ENCODE measurements around the gene NRBP1.
A peak's percentile ranks its signal among the peaks of the same experiment; 100 is the strongest.
"Not testable (repeated sequence)": the region's sequence is repeated elsewhere in the genome, so short reads cannot be mapped to it uniquely, and the experiment has no call there.

NRBP1 gene

DNA sequence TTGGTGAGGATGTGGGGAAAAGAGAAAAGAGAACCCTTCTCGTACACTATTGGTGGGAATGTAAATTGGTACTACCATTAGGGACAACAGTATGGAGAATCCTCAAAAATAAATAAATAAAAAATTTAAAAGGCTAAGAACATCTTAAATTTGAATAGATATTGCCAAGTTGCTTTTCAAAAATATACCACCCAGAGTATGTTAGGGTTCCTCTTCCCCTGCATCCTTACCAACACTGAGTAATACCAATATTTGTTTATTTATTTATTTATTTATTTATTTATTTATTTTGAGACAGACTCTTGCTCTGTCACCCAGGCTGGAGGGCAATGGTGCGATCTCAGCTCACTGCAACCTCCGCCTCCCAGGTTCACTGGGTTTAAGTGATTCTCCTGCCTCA, 5.5 kb upstream of the NRBP1 start:
- no peak for DNase-seq

DNA sequence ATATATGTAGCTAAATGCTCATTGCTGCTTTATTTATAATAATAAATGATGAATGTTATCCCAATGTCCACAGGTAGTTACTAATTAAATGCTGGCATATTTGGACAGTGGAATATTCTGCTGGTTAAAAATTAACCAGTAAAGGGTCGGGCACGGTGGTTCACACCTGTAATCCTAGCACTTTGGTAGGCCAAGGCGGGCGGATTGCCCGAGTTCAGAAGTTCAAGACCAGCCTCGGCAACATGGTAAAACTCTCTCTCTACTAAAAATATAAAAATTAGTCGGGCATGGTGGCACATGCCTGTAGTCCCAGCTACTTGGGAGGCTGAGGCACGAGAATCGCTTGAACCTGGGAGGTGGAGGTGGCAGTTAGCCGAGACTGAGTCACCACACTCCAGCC, 3.4 kb upstream of the NRBP1 start:
- not testable (repeated sequence) for DNase-seq

DNA sequence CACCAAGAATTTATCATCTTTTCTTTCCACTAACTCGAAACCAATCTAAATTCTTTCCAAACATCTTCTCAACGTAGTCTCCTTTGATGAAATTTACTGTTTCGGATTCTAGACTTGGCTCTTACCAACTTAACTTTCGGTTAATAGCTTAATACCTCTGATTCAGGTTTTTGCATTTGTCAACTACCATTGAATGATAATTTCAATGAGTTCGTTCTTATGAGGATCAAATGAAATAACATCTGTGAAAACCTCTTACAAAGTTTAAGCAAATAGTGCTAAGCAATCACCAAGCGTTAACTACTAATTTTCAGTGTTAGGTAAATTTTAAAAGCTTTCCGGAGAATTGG, 593 bp upstream of the NRBP1 start:
- no peak for DNase-seq

DNA sequence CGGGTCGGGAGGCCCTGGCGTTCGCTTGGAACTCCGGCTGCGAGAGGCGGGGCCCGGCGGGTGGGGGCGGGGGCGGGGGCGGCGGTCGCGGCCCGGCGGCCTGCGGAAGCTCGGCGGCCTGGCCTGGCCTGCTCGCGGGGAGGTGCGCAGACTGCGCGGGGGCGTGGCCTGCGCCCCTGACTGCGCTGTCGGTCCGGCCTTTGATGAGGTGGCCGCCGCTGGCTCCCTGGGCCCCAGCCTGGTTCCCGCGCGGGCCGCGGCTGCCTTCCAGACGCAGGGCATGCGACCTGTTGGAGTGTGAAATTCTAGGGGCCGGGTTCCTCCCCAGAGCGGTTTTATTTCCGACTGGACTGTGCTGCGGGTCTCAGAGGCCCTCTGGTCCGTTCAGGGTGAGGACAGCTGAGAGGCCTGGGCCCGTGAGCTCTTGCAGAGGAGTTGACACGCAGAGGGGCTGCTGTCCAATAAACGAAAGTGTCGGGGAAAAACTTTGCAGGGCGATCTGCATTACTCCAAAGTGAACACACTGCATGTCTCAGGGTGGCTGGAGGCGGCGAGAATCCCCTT, 629 bp downstream of the NRBP1 start:
- peak; percentile 46 to 85 (median 60) for DNase-seq

DNA sequence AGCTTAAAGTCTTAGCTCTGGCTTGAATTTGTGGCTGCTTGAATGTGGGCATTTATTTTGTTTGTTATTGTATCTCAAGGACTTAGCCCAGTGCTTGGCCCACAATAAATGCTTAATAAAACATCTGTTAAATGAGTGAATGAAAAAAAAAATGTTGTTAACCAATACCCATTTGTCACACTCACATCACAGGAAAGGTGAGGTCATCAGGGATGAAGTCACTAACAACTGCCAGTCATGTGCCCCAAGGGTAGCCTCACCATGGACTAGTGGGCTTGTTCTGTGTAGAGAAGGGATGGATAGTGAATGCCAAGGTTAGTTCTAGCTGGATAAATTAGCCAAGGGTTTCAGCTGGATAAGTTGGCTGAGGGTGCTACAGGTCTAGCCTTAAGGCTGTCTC, 3.0 kb downstream of the NRBP1 start:
- peak in 1 of 5 donors; percentile 46 for DNase-seq

DNA sequence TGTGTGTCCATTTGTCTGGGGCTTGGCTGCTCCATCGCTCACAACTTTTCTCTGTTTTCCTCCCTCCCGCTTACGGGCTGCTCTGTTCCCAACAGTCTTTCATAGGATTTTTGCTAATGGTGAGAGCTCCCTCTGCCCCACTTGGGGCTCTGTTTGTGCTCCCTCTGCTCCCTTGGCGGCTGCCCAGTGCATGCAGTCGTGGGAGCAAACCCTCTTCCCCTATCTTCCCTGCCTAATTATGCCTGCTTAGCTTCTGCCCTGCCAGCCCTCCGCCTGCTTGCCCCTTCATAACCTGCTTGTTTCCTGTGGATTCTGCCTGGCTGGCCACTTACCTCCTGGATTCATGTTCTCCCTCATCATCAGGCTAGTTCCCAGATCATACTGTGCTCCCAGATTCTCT, 7.2 kb downstream of the NRBP1 start:
- DNase-seq = no peak

DNA sequence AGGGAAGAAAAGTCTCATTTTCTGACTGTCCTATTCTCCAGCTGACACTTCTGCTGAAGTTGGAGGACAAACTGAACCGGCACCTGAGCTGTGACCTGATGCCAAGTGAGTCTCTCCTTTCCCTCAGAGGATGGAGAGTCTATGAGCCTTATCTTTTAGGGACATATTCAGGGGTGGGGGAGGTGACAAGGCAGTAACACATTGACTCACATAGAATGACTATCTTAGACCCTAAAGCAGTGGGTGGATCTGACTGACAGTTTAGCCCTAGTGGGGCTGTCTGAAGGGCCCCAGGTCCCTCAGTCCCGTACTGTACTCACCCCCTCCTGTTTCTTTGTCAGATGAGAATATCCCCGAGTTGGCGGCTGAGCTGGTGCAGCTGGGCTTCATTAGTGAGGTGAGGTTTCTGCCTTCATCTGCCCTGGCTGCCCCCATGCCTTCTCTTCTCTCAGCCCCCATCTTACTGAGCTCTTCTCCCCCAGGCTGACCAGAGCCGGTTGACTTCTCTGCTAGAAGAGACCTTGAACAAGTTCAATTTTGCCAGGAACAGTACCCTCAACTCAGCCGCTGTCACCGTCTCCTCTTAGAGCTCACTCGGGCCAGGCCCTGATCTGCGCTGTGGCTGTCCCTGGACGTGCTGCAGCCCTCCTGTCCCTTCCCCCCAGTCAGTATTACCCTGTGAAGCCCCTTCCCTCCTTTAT, 12.9 kb downstream of the NRBP1 start:
- no peak for DNase-seq

DNA sequence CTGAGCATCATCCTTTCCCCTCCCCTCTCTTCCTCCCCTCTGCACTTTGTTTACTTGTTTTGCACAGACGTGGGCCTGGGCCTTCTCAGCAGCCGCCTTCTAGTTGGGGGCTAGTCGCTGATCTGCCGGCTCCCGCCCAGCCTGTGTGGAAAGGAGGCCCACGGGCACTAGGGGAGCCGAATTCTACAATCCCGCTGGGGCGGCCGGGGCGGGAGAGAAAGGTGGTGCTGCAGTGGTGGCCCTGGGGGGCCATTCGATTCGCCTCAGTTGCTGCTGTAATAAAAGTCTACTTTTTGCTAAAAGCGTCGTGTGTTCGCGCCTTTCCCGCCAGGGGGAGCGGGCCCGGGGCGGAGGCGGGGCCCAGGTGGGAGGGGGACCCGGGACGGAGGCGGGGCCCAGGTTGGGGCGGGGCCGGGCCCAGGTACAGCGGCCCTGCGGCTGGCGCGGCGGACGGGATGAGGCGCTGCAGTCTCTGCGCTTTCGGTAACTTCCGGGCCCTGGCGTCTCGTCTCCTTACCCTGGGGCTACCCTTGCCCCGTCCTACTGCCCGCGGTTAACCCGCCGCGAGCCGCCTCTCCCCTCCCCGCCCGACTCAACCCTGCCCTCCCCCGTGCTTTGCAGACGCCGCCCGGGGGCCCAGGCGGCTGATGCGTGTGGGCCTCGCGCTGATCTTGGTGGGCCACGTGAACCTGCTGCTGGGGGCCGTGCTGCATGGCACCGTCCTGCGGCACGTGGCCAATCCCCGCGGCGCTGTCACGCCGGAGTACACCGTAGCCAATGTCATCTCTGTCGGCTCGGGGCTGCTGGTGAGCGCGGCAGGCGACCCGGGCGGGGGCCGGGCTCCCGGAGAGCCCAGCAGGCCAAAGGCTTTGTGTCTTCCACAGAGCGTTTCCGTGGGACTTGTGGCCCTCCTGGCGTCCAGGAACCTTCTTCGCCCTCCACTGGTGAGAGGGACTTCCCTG, 13.8 kb downstream of the NRBP1 start, which contains the start of gene KRTCAP3:
Gene KRTCAP3, plus strand, starts transcription at position 424 of the 962 bp plus-strand sequence. Its CDS starts 32 bp downstream, at position 456.
- DNase-seq = peak in 4 of 5 donors; percentile 38 to 72 (median 44)

DNA sequence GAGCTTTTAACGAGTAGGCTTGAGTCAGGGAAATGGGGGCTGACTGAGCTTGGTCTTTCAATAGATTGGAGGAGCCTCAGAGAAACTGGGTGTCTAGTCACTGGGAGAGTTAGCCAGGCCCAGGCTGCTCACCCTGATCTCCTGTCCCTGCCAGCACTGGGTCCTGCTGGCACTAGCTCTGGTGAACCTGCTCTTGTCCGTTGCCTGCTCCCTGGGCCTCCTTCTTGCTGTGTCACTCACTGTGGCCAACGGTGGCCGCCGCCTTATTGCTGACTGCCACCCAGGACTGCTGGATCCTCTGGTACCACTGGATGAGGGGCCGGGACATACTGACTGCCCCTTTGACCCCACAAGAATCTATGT, 14.5 kb downstream of the NRBP1 start:
- no peak for DNase-seq

DNA sequence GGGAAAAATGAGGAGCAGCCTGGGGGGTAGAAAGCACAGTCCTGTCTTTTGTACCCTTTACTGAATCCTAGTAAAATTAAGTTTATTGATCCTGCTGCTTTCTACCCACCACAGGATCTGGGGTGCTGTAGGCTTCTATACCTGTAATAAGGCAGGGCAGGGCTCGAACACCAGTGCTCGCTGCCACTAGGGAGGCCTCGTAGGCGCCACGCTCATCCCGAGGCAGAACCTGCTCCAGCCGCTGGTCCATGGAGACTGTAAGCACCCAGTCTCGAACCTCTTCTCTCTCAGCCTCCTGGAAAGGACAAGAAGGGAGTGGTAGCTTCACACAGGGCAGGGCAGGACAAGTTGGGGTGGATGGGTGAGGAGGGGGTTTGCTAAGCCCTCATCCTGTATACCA, 16.7 kb downstream of the NRBP1 start:
- no peak for DNase-seq

DNA sequence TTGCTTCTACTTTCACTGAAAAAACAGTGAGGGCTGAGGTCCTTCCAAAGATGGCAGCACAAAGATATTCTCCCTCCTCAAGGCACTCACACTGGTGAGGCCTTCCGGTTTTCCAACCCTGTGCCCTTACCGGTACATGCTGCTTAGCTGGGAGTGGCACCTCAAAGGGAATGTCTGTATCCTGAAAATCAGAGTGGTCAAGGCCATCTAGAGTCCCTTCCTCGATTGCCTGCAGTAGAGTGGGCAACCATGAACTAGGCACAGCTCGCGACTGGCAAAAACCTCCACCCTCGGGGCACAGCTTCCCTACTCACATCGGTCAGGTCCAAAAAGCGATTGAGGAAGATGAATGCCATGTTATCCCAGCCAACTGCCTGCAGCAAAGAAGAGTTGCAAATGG, 17.2 kb downstream of the NRBP1 start:
- no peak for DNase-seq

DNA sequence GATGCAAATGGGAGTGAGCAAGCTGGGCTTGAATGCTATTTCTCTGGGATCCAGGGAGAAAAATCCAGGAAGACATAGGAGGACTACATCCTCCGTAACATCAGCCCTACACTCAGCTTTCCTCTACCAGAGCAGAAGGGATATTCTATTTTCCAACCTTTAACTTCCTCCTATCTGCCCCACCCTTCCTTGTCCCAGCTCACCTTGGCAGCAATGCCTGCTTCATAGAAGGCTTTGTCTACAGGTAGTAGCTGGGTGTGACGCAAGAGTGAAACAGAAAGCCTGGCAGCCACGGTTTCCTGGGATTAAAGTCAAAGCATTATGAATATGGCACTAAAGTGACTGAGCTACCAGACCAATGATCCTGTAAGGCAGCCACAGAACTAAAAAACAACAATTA, 17.6 kb downstream of the NRBP1 start:
- DNase-seq = peak in 1 of 5 donors; percentile 14

DNA sequence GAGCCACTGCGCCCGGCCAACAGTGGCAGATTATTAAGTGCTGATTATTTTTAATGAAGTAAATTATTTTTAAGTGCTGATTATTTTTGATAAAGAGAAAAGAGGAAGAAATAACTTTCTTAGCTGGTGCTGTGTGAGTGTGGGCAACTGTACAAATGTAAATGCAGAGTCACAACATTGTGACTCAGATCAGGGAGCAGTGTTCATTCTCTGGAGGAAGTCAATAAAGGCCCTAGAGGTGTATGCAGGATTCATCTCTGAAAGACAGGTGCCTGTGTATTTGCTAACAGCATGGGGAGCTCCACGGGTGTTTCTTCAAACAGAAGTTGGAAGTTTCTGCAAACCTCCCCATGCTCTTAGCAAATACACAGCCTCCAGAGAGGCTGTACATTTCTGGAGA, 19.9 kb downstream of the NRBP1 start:
- DNase-seq = no peak

DNA sequence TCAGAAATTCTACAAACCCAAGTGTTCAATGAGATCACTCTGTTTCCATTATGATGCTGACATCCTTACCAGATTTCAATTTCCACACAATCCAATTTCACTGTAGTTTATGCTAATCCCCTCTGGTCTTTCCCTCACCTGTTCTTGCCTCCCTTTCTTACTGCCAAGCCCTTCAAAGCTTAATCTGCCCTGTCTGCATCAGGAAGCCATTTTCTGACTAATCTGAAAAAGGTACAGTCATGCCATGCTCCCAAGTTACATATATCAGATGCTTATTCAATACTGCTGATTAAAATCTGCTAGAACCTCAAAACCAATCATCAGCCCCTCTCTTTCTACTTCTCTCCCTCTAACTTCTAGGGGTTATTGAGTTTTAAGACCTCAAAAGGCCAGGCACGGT, 22.7 kb downstream of the NRBP1 start:
- no peak for DNase-seq

DNA sequence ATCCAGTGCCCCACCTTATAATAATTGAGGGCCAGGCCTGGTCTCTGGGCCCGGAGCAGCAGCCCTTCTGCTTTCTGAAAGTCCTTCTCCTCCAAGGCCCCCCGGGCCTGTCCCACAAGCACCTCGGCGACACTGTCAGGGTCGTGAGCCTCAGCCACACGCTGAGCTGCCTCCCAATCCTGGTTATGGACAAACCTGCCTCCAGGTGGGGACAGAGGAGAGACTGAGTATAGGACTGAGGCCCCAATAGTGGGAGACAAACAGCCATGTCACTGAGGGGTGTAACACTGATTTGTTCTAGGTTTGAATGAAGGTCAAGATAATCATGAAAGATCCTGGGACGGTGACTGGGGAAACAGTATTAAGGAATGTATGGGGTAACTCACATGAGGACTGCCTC, 25.5 kb downstream of the NRBP1 start:
- no peak for DNase-seq

DNA sequence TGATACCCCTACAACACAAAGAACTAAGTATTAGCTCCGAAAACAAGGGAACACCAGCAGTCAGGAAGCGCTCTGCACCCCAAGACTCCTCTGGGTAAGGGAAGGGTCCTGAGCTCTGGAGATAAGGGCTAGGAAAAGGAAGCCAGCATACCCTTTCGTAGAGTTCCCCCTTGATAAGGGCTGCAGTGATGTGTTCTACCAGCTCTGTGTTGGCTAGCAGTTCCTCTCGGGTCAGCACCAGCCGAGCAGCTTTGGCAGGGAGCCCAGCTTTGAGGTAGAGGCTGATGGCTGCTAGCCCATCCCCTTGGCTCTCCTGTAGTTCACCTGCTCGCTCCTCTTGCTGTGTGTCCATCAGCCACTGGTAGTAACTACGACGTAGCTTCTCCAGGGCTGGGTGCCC, 32.7 kb downstream of the NRBP1 start:
- DNase-seq = no peak

DNA sequence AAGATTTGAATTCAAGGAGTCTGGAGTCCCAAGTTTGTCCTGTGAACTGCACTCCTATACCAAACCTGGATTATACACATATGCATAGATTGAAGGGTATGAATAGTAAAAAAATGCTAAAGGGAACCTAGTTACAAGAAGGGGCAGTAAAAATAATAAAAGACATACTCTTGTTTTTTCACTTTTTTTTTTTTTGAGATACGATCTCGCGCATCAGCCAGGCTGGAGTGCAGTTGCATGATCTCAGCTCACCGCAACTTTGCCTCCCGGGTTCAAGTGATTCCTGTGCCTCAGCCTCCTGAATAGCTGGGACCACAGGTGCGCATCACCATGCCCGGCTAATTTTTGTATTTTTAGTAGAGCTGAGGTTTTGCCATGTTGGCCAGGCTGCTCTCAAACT, 36.0 kb downstream of the NRBP1 start:
- DNase-seq = no peak

DNA sequence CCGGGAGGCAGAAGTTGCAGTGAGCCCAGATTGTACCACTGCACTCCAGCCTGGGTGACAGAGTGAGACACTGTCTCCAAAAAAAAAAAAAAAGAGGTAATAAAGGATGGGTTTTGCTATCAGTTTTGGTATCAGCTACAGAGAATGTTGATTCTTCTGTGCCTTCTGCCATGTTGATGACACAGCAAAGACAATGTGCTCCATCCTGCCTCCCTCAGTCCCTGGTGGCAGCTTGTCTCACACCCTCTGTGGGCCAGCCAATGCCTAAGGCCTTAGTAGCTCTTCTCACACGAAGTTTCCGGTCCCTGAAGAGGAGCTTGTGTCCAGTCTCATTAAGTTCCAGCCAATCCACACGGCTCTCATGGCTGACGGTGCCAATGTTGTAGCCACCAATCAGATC, 43.5 kb downstream of the NRBP1 start:
- DNase-seq = no peak

DNA sequence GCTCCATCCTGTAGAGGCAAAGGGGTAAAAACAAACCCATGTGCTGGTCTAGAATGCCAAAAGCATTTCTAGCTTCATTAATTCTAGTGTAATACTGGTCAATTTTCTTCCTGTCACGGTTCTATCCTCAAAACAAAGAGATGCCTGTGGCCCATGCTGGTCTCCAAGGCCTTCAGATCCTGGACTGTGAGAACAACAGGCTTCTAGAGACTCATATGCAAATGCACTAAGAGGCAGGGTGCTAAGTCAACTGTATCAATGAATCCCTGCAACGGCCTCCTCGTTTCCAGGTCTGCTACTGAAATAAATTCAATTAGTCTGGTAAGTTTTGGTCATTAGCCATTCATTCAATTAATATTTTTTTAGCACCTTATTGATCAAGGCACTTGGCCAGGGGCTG, 57.1 kb downstream of the NRBP1 start:
- DNase-seq = no peak

DNA sequence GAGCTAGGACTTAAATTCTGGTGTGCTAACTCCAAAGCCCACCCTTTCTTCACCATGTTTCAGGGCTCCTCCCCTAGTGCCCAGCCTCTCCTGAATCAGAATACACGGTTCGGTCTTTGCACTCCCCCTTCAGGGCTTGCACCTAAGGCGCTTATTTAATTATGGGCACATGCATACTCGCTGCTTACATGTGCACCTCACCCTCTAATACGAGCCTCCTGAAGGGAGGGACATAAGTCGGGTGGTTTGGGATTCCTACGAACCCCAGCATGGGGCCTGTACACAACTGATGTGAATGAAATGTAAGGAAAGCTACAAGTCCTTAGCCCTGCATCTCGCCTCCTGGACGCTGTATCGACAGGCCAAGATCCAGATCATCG, 60.7 kb downstream of the NRBP1 start:
- DNase-seq = no peak

DNA sequence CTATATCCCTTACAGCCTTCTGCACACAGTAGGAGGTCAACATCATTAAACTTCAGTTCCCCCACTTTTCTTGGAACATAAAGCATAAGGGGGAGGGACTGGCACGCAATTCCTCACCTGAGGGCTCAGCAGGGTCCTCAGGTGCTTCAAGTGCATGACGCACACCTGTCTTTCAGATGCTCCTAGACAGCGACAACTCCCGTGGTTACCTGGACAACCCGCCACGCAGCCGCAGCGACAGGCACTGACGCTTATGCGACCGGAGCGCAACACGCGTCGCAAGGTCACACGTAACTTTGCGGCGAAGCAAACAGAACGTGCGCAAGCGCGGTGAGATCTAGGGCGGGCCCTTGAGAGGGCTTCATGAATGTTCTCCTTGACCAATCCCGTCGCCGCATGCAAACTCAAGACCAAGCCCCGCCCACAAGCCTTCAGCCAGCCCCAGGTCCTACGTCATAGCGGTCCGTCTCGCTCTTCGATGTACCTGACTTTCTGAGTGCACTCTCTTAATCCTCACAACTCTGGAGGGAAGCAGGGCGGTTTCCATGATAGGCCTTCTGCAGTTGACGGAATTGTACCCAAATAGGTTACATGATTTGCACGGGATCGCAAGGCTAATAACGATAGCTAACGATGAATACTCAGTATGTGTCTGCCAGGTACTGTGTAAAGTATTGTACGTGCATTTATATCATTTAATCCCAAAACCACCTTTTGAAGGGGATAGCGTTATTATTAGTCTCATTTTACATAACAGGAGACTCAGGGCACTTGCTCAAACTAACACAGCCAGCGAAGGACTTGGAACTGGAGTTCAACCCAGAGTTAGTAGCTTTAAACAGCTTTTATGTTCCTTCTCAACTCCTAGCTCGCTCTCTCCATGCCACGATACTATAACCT, 61.3 kb downstream of the NRBP1 start, which contains the start of gene IFT172:
Gene IFT172, minus strand, starts transcription at position 246 of the 900 bp plus-strand sequence. Its CDS starts 90 bp downstream, at position 156.
- peak; percentile 98 to 100 (median 99) for DNase-seq
